Midbrain (tissue), 1 donor: ENCODE results near the gene ERP44.
"Not testable (repeated sequence)": the region's sequence is repeated elsewhere in the genome, so short reads cannot be mapped to it uniquely, and the experiment has no call there.

Experiments
- DNase-seq: peaks from one replicate; lab custom pipeline; 2025; lab: John Stamatoyannopoulos, UW

Gene ERP44

GRCh38 chr9:100011062-100011681 is 87.6 kb downstream of the ERP44 start:
- peak; percentile 1 for DNase-seq

GRCh38 chr9:99999797-100000196 is 99.0 kb downstream of the ERP44 start:
- DNase-seq = no peak

GRCh38 chr9:99998866-99999265 is 99.9 kb downstream of the ERP44 start:
- DNase-seq = no peak

GRCh38 chr9:99998266-99998665 is 100.5 kb downstream of the ERP44 start:
- DNase-seq = no peak

- DNase-seq = not testable (repeated sequence)
Observed at GRCh38 chr9:99990508-99990907, 108.3 kb downstream of the ERP44 start.

- no peak for DNase-seq
Observed at GRCh38 chr9:99986642-99987041, 112.2 kb downstream of the ERP44 start.

- no peak for DNase-seq
Observed at GRCh38 chr9:99980598-99980997, 118.2 kb downstream of the ERP44 start.

- DNase-seq = no peak
Observed at GRCh38 chr9:99978221-99978620, 120.6 kb downstream of the ERP44 start.

GRCh38 chr9:99977033-99977792 is 121.6 kb downstream of the ERP44 start:
- DNase-seq = no peak

- DNase-seq = no peak
Observed at GRCh38 chr9:99973455-99973854, 125.3 kb downstream of the ERP44 start.

- no peak for DNase-seq
Observed at GRCh38 chr9:99971410-99971809, 127.4 kb downstream of the ERP44 start.

- no peak for DNase-seq
Observed at GRCh38 chr9:99970481-99970880, 128.3 kb downstream of the ERP44 start.

GRCh38 chr9:99967457-99967856 is 131.3 kb downstream of the ERP44 start:
- DNase-seq = no peak

GRCh38 chr9:99966716-99967115 is 132.1 kb downstream of the ERP44 start:
- no peak for DNase-seq

- no peak for DNase-seq
Observed at GRCh38 chr9:99966001-99966400, 132.8 kb downstream of the ERP44 start.

GRCh38 chr9:99964336-99964735 is 134.5 kb downstream of the ERP44 start:
- DNase-seq = no peak

GRCh38 chr9:99962680-99963261 is 136.0 kb downstream of the ERP44 start:
- DNase-seq = no peak

- DNase-seq = no peak
Observed at GRCh38 chr9:99955606-99956005, 143.2 kb downstream of the ERP44 start.

GRCh38 chr9:99954819-99955218 is 144.0 kb downstream of the ERP44 start:
- no peak for DNase-seq

- DNase-seq = no peak
Observed at GRCh38 chr9:99953861-99954507, 144.8 kb downstream of the ERP44 start.

- DNase-seq = no peak
Observed at GRCh38 chr9:99948896-99949295, 149.9 kb downstream of the ERP44 start.

- no peak for DNase-seq
Observed at GRCh38 chr9:99948482-99948881, 150.3 kb downstream of the ERP44 start.

- DNase-seq = no peak
Observed at GRCh38 chr9:99947395-99947794, 151.4 kb downstream of the ERP44 start.
